Pons (tissue), 1 donor: ENCODE results near the gene ASPHD2.

Source experiments
- DNase-seq: peaks from one replicate; pipeline ENCODE4 v3.0.0-alpha.2; 2016; ENCODE audit warnings: low spot score

ASPHD2 gene

DNA sequence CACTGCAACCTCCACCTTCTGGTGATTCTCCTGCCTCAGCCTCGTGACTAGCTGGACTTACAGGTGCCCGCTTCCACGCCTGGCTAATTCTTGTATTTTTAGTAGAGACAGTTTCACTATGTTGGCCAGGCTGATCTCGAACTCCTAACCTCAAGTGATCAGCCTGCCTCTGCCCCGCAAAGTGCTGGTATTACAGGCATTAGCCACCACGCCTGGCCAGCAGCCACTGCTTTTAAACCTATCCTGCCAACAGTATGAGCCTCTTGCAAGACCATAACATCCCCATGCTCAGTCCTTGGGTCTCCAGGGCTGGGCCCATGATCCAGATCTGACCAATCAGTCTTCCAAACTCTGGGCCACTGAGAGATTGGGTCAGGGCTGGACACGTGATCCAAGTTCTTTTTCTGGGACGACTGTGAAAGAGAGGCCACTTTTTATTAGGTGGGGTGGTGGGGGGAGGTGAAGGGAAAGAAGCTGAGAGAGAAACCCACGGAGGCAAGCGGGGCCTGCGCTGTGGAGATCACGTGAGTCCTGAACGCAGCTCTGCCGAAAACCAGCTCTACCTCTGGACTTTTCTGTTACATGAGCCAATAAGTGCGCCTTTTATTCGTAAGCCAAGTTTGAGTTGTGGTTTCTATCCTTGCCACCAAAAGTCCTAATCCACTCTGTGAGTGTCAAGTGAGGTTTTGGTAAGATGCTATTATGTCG, 17.9 kb downstream of the ASPHD2 start:
- DNase-seq = no peak

GRCh38 chr22:26447584-26448329, 18.7 kb downstream of the ASPHD2 start:
- no peak for DNase-seq

- no peak for DNase-seq
Observed at GRCh38 chr22:26448334-26448733, 19.3 kb downstream of the ASPHD2 start.

DNA sequence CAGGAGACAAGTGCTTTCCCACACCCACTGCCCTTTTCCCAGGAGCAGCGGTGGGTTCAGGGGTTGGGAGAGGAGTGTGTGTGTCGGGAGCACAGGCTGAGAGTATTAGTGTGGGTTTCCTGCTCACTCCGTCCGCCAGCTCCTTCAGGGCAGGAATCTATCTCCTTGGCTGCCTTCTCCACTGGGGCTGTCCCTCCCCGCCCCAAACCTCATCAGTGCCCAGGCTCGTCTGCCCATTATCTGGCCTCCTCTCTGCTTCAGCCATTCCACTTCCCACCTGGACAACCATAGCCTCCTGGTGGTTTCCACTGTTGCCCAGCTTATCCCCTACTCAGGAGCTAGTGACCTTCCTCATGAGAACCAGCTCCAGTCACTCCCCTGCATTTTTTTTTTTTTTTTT, 19.9 kb downstream of the ASPHD2 start:
- no peak for DNase-seq

DNA sequence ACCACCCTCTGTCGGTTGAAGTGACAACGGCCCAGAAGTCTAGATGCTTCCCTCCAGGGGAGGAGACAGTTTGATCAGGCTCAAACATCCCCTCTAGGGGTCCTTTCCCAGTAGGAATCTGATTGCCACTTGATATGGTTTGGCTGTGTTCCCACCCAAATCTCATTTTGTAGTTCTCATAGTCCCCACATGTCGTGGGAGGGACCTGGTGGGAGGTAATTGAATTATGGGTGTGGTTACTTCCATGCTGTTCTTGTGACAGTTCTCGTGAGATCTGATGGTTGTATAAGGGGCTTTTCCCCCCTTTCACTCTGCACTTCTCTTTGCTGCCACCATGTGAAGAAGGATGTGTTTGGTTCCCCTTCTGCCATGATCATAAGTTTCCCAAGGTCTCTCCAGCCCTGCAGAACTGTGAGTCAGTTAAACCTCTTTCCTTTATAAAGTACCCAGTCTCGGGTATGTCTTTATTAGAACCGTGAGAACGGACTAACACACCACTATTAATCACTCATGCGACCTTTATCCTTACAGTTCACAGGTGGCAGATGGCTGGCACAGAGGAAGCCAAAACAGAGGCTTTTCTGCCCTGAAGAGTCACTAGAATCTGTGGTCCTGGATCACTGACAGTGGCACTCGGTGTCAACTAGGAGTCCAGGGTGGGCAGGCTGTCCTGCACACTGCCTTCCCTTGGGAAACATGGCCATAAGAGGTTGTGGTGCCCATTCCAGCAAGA, 21.6 kb downstream of the ASPHD2 start:
- DNase-seq = no peak

DNA sequence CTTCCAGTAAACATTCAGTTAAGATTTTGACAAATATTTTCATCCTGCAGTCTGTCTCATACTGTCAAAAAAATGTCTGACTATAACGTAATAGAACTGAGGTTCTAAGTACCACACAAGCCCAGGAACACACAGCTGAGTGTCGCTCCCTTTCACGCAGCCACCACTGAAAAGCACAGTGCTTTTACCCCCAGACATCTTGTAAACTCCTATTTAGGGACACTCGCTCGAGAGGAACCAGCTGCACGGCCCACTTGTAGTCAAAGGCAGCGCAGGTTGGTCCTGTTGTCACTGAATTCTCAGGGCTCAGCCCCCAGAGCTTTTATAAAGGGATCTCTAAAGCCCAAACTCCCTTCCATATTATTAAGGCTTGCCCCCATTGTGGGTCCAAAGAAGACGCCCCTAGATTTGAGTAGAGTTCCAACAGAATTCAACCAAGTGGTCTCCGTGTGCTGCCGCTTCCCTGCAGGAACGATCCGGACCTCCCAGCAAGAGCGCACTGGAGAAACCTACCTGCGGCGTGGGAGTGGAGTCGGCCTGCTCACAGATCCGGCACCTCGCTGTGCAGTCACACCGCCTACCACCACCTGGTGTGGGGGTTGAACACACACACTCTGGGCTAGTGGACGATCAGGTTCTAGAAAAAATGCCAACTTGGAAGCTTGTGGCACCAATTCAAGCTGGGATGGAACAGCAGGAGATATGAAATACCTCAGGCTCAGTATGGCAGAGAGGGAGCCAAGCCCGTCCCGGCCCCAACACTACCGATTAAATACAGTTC, 23.4 kb downstream of the ASPHD2 start:
- no peak for DNase-seq

GRCh38 chr22:26453216-26453615, 24.2 kb downstream of the ASPHD2 start:
- DNase-seq = no peak

- no peak for DNase-seq
Observed at GRCh38 chr22:26453812-26454500, 24.9 kb downstream of the ASPHD2 start.

DNA sequence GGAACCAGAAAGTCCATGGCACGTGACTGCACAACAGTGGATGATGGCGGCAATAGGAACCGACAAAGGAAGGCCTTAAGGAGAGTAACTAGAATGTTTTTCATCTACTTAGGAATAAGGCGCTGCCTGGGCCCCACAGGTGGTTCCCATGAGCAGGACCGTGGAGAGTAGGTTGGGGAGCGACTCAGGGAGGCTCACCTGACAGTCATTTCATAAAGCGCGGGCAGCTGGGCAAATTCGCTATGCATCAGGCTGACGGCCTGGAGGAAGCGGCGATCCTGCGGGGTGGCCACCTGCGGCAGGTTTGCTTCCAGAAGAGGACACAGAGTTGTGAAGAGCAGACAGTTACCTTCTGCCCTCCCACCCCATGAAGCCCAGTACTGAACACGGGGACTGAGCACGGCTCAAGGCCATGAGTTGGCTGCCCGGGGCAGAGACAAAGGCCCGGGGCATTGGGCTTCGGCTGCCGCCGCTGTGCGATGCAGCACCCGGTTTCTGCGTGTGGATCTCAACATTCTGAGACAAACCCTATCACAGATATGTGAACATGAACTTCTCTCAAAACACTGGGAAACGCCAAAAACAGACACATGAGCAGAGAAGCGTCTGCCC, 28.7 kb downstream of the ASPHD2 start:
- DNase-seq = no peak

- DNase-seq = no peak
Observed at GRCh38 chr22:26460202-26460601, 31.1 kb downstream of the ASPHD2 start.

- DNase-seq = peak; percentile 19
Observed at GRCh38 chr22:26461188-26461810, 32.2 kb downstream of the ASPHD2 start.

GRCh38 chr22:26462051-26462450, 33.0 kb downstream of the ASPHD2 start:
- DNase-seq = no peak

DNA sequence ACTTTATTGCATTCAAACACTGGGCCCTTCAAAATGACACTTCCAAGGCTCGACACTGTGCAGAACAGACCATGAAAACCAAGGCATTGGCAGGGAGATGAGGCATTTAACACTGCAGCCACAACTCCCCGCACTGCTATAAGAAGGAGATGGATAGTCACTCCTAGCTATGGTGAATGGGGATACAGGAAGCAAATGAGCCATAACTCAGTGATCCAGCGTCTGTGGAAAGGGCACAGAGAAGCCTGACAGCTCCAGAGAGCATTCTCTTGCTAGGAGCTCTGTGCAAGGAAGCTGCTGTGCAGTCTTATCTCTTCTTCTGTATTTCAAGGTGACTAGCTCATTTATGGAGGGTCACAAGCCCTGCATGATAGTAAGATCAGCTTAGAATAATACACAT, 33.6 kb downstream of the ASPHD2 start:
- DNase-seq = no peak

DNA sequence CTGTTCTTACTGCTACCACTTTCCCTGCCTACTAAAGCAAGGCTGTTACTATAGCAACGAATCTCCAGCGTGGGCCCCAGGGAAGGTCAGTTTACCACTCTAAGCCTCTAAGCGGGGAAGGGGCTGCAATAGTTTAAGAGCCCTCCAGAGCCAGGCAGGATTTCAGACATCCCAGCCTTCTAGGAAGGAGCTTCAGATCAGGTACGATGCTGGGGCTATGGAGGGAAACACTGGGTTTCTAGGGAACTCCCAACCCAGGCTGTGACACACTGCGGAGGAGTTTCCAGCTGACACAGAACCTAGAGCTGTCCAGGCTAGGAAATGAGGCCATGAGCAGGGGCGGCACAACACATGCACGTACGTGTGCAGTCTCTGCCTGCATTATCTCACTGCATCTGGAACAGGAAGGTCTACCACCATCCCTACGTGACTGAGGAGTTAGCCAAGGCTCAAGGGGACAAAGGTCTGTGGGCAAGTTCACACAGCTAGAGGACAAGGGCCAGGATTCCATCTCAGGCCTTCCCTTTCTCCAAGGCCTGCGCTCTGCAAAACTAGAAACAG, 34.1 kb downstream of the ASPHD2 start:
- DNase-seq = no peak

GRCh38 chr22:26463688-26464087, 34.6 kb downstream of the ASPHD2 start:
- DNase-seq = no peak

- DNase-seq = no peak
Observed at GRCh38 chr22:26464312-26464711, 35.3 kb downstream of the ASPHD2 start.

DNA sequence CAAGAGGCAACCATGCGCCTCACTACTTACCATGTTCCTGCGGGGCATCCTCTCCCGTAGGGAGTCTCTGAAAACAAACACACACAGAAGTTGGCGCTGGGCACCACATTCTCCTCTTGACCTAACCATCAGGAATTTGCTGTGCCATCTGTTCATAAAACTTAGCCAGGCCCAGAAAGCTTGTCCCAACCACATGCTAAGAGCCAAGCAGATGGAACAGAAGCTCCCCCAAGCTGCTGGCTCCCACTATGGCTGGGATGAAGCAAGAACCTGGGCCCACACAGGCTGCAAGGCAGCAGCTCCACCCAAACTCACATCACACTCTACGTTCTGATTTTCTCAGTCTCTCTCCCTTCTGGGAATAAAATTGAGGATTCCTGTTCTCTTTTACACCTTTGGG, 37.1 kb downstream of the ASPHD2 start:
- peak; percentile 15 for DNase-seq

GRCh38 chr22:26470807-26471206, 41.7 kb downstream of the ASPHD2 start:
- DNase-seq = no peak

- DNase-seq = no peak
Observed at GRCh38 chr22:26471522-26471921, 42.5 kb downstream of the ASPHD2 start.

DNA sequence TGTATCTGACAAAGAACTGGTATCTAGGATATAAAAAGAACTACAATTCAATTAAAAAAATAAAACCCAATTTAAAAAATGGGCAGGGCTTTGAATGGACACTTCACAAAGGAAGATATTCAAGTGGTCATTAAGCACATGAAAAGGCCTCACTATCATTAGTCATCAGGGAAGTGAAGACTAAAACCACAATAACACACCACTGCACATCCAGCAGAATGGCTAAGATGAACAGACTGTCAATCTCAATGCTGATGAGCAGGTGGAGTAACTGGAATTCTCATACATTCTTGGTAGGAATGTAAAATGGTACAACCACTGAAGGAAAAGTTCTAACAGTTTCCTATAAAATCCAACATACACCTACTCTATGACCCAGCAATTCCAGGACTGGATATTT, 45.6 kb downstream of the ASPHD2 start:
- DNase-seq = no peak
